Measurements from ENCODE around the gene FGR.

FGR gene

GRCh38 chr1:27607239-27607804 lies 27.7 kb downstream of the FGR start:
- H3K4me1 ChIP-seq, result peaks cover 6% of the 10 kb centered on the region
- no peaks in the 10 kb centered on the region for H3K27me3 ChIP-seq

DNA sequence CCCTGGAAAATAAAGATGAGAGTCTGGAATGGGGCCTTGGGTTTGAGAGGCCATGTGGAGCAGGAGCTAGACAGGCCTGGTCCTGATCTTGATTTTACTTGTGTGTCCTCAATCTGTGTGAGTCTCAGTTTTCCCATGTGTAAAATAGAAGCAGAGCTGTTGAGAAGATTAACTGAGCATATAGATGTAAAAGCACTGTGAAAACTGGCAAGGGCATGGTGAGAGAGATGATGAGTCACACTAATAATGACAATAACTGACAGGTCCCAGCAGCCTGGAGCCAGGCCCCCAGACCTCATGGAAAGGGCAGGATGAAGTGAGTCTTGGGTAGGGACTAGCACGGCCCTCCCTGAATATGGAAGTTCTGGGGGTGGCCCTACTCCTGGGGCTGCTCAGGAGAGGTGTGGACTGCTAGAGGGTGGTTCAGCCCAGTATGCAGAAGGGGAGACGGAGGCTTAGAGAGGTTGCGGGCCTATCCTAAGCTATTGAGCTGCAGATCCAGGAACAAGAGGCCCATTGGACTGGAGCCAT lies 28.2 kb downstream of the FGR start:
- H3K27me3 ChIP-seq, result no peaks in the 10 kb centered on the region
- no peaks in the 10 kb centered on the region for H3K36me3 ChIP-seq
- H3K9me3 ChIP-seq, result no peaks in the 10 kb centered on the region
- TF ChIP-seq, protein P1, sequence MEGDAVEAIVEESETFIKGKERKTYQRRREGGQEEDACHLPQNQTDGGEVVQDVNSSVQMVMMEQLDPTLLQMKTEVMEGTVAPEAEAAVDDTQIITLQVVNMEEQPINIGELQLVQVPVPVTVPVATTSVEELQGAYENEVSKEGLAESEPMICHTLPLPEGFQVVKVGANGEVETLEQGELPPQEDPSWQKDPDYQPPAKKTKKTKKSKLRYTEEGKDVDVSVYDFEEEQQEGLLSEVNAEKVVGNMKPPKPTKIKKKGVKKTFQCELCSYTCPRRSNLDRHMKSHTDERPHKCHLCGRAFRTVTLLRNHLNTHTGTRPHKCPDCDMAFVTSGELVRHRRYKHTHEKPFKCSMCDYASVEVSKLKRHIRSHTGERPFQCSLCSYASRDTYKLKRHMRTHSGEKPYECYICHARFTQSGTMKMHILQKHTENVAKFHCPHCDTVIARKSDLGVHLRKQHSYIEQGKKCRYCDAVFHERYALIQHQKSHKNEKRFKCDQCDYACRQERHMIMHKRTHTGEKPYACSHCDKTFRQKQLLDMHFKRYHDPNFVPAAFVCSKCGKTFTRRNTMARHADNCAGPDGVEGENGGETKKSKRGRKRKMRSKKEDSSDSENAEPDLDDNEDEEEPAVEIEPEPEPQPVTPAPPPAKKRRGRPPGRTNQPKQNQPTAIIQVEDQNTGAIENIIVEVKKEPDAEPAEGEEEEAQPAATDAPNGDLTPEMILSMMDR (IDR thresholded peaks at IDR 0.05; ENCODE audit: low read depth, low read length), result no peak
- H3K4me1 ChIP-seq, result peaks cover 6% of the 10 kb centered on the region
- no peak overlapping the region for H3K4me3 ChIP-seq (ENCODE audit: low read depth, low read length)
- no peak for DNase-seq

More at GRCh38 chr1:27607239-27607804, 27.7 kb downstream of the FGR start:
- Histone ChIP-seq H3K9me3 (no peaks in the 10 kb centered on the region), H3K36me3 (no peaks in the 10 kb centered on the region), H3K4me3 (ENCODE audit: low read depth, low read length) (no peak overlapping the region)
- TF ChIP-seq, protein P1 (IDR thresholded peaks at IDR 0.05; ENCODE audit: low read depth, low read length), result no peak
- DNase-seq, result no peak

DNA sequence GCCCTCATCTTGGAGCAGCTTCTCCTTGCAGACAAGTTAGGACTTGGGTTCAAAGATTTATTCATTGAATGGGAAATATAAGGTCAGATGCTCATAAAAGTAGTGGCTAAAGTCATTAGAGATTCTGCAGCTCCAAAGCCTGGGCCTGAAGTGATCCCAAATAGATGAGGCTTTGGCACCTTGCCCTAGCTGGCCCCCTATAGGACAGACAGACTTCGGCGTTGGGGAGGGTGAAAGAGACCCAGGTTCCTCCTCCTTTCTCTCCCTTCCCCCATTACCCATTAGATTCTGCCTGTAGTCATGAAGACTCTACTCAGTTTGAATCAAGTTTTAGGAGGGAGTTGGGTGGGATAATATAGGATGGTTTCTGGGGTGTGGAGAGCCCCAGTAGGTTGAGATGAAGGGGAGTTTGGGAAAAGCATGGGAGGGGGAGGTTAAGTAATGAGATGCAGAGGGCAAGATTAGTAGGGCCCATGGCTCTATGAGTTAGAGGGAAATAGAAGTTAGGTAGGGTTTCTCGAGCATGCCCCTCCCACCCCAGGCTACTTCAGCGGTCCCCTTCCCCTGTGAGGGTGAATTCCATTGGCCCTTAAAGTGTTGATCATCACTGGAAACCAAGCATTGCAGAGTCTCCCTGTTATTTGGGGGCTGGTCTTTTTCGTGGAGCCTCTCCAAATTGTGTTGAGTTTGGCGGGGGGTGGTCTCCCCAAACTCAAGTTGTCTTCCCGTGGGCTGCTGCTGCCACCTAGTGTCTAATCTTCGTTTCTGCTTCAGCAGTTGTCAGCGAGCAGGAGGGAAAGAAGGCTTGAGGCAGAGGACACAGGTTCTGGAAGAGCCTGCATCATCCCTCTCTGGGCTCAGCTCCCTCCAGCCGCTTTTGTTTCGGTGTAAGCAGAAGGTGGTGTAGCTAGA lies 28.9 kb downstream of the FGR start:
- Histone ChIP-seq H3K27me3 (no peaks in the 10 kb centered on the region), H3K36me3 (no peaks in the 10 kb centered on the region), H3K4me1 (peaks cover 6% of the 10 kb centered on the region), H3K9me3 (no peaks in the 10 kb centered on the region), H3K4me3 (ENCODE audit: low read depth, low read length) (no peak overlapping the region)
- TF ChIP-seq, protein P1 (IDR thresholded peaks at IDR 0.05; ENCODE audit: low read depth, low read length), result peak; percentile 72
- DNase-seq, result peak; percentile 50

DNA sequence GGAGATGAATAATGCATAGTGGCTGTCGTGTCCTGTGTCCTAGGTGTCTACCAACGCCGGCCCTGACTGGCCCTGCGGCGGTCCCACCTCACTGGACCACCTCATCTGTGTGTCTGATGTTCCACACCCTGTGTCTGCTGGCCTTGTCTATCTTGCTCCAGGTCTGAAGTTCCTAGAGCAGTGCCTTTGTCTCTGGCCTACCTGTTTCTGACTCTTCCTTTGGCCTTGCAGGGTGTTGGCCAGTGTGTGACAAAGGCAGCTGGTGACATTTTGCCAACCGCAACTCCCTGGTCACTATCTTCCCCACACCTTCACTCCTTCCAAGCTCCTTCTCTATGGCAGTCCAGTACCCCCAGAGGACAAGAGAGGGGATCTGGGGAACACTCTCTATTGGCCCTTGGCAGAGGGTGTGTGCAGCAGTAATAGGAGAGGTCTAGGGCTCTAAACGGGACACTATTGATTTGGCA lies 29.7 kb downstream of the FGR start:
- Histone ChIP-seq H3K27me3 (no peaks in the 10 kb centered on the region), H3K4me3 (ENCODE audit: low read depth, low read length) (no peak overlapping the region), H3K36me3 (no peaks in the 10 kb centered on the region), H3K9me3 (no peaks in the 10 kb centered on the region), H3K4me1 (peaks cover 9% of the 10 kb centered on the region)
- TF ChIP-seq, protein P1 (IDR thresholded peaks at IDR 0.05; ENCODE audit: low read depth, low read length), result no peak
- DNase-seq, result no peak

- TF ChIP-seq, protein P1 (IDR thresholded peaks at IDR 0.05; ENCODE audit: low read depth, low read length), result no peak
- Histone ChIP-seq H3K36me3 (no peaks in the 10 kb centered on the region), H3K27me3 (no peaks in the 10 kb centered on the region), H3K4me1 (peaks cover 13% of the 10 kb centered on the region), H3K4me3 (ENCODE audit: low read depth, low read length) (peak overlapping the region; percentile 47), H3K9me3 (no peaks in the 10 kb centered on the region)
- DNase-seq, result no peak
Measured at GRCh38 chr1:27604579-27605299, 30.2 kb downstream of the FGR start.
